GM12878 (cell line): Measurements from ENCODE around the gene EML1. TPM values are rescaled to one million over a fixed set of nuclear protein-coding genes. Genes with fewer than 3 reads are reported as not detected.

Experiments
- ATAC-seq: fragments of 200-7000 bp; cut with Tn5 transposase; 3 replicates; pipeline ENCODE4 v1.9.1; 2020; ENCODE audit warnings: mild to moderate bottlenecking, moderate library complexity
- BruUV-seq: library from RNA; stranded (reverse); fragments of 400-500 nt; replicated peaks from 2 replicates; lab custom pipeline; 2021; lab: Mats Ljungman, UMichigan
- CTCF ChIA-PET: fragments of 300-600 bp; sonication (Branson Sonifier 250); formaldehyde crosslinking; extraction: SDS; loops from one replicate; lab custom pipeline; 2021; ENCODE audit warnings: inconsistent platforms; lab: Yijun Ruan, JAX
- POLR2A ChIA-PET: fragments of 350-600 bp; formaldehyde crosslinking; extraction: SDS; loops from one replicate; lab custom pipeline; 2021; ENCODE audit warnings: inconsistent platforms; lab: Charles Lee
- RAD21 ChIA-PET: fragments of 300-600 bp; sonication (Branson Sonifier 250); formaldehyde crosslinking; loops from one replicate; lab custom pipeline; 2023; ENCODE audit warnings: antibody characterized with exemption; ENCODE audit not compliant: unreplicated experiment; lab: Charles Lee
- SMC1A ChIA-PET: fragments of 300-600 bp; sonication (Branson Sonifier 250); formaldehyde crosslinking; loops from one replicate; lab custom pipeline; 2023; ENCODE audit not compliant: unreplicated experiment, uncharacterized antibody; lab: Charles Lee
- DNase-seq: peaks from one replicate; pipeline ENCODE4 v3.0.0-alpha.2; 2011; ENCODE audit warnings: low read depth, low spot score
- FAIRE-seq: peaks from 3 replicates; lab custom pipeline; 2011; peaks lifted over from hg19 to GRCh38; lab: Jason Lieb, UNC
- H2AFZ ChIP-seq: 2 replicates; pipeline ENCODE4 v1.6.0; 2011; ENCODE audit warnings: low read depth, low read length, control low read depth; ENCODE audit not compliant: control insufficient read depth
- H3K27ac ChIP-seq: 2 replicates; pipeline ENCODE4 v1.5.1; 2011; ENCODE audit warnings: control low read depth; ENCODE audit not compliant: control insufficient read depth, insufficient read depth
- H3K27me3 ChIP-seq, 2 experiments: replicated peaks in 1 of 2; 2 replicates each; pipeline versions ENCODE4 v1.6.0 to v1.6.1; 2011; ENCODE audit warnings: low read length in 1 of 2; ENCODE audit not compliant: control insufficient read depth in 2 of 2, insufficient read depth in 2 of 2
- H3K36me3 ChIP-seq, 2 experiments: 2 replicates each; pipeline ENCODE4 v1.5.1; 2011; ENCODE audit warnings: low read length in 1 of 2; ENCODE audit not compliant: control insufficient read depth in 2 of 2, insufficient read depth in 2 of 2
- H3K4me1 ChIP-seq: 2 replicates; pipeline ENCODE4 v1.6.1; 2011; ENCODE audit warnings: mild to moderate bottlenecking, low read length, moderate library complexity, mixed read lengths; ENCODE audit not compliant: control insufficient read depth, insufficient read depth
- H3K4me2 ChIP-seq: 2 replicates; pipeline ENCODE4 v1.6.0; 2011; ENCODE audit warnings: control low read depth; ENCODE audit not compliant: control insufficient read depth, insufficient read depth
- H3K4me3 ChIP-seq: fragments of 200-600 bp; sonication (generic); 2 replicates; pipeline ENCODE4 v1.5.1; 2016
- H3K79me2 ChIP-seq: 2 replicates; pipeline ENCODE4 v1.6.0; 2011; ENCODE audit warnings: low read length; ENCODE audit not compliant: control insufficient read depth, insufficient read depth
- H3K9ac ChIP-seq: 2 replicates; pipeline ENCODE4 v1.8.0; 2011; ENCODE audit warnings: low read length, control low read depth, mixed read lengths; ENCODE audit not compliant: control insufficient read depth, insufficient read depth
- H3K9me3 ChIP-seq: replicated peaks from 3 replicates; pipeline ENCODE4 v1.5.1; 2011; ENCODE audit warnings: mild to moderate bottlenecking, low read length; ENCODE audit not compliant: control insufficient read depth, insufficient read depth
- H4K20me1 ChIP-seq: 2 replicates; pipeline ENCODE4 v1.6.0; 2011; ENCODE audit not compliant: control insufficient read depth, insufficient read depth
- TCF7 ChIP-seq: IDR thresholded peaks from 2 replicates; pipeline ENCODE4 v1.6.1; 2014; ENCODE audit warnings: antibody characterized with exemption, borderline replicate concordance
- WGBS: methylation state at CpG from one replicate; pipeline ENCODE4 v1.1.6; 2016; ENCODE audit warnings: low lambda C conversion rate; ENCODE audit not compliant: insufficient replicate concordance, insufficient coverage; ENCODE audit errors: missing lambda C conversion rate; 5-methylcytosine and 5-hydroxymethylcytosine counted together
- in situ Hi-C: fragments of 300-500 bp; cut with MboI; formaldehyde crosslinking; loops from 9 replicates; pipeline ENCODE4 v1.14.3; 2018; ENCODE audit warnings: mixed read lengths
- intact Hi-C: fragments of 100-400 bp; cut with micrococcal nuclease; formaldehyde crosslinking; loops from one replicate; pipeline ENCODE4 v1.14.2; 2022; ENCODE audit not compliant: unreplicated experiment
- polyA plus RNA-seq, 11 experiments: library from polyadenylated mRNA; depleted of rRNA in 4 of 11; unstranded in 6 of 11; stranded (reverse) in 5 of 11; fragments of >200 nt; fragmentation: Nextera tagmentation in 4 of 11; fragmentation: Illumina TruSeq in 1 of 11; extraction: Ambion mirVana in 4 of 11; extraction: Trizol in 1 of 11; gene quantifications; 1 replicate in 1 of 11; 2 replicates in 10 of 11; pipeline versions ENCODE4 v1.2.1 to v1.2.3, GENCODE V29; 2011 to 2016; ENCODE audit warnings: inconsistent platforms in 2 of 11, missing spikeins in 2 of 11, low read depth in 1 of 11
- total RNA-seq, 4 experiments: library from RNA; depleted of rRNA in 3 of 4; stranded (reverse); fragments of >200 nt in 3 of 4; fragmentation: Illumina TruSeq in 1 of 4; extraction: Trizol in 1 of 4; gene quantifications; 2 replicates each; pipeline versions ENCODE4 v1.2.1 to v1.2.3, GENCODE V29; 2013 to 2021
- TF ChIP-seq, protein P1 (sequence below): fragments of 450-650 bp; IDR thresholded peaks from 2 replicates; pipeline ENCODE4 v1.6.1; 2017; ENCODE audit warnings: mild to moderate bottlenecking

Gene EML1
- total and polyA plus RNA-seq, 10 of the 15 experiments (the other 5 are each of a cell fraction or from before 2014, with no cell fraction given): 0.05 to 3.4 (median 0.11) TPM; not detected in 3

DNA sequence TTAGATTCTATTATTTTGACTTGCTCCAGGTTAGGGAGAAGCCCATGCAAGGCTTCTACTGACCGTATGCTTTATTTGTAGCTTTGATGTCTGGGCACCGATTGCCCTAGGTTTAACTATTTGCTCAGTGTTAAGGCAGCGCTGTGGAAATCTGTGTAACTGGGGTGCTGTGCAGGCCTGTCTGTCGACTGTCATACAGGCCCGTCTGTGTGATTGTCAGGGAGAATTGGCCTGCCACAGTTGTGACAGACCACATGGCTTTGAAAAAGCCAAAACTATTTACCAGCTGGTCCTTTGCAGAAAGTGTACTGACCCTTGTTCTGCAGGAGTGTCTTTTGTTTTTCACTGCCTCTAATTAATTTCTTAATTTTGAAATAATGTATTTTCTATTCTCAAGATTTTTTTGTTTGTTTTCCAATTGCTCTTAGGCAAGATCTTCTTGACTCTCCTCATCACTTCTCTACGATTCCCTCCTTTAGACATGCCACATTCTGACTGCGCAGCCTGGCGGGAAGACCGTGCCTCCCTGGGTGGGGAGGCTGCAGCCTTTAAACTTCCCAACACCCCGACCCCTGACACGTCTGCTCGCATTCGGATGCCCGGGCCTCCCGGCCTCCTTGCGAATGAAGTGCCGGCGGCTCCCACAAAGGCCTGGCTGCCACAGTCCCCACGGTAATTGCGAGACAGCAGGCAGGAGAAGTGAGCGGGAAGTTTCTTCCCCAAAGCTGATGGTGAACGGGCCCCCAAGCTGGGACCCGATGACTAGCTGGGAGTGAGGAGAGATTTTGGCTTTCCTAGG is 173.0 kb downstream of the EML1 start:
- Histone ChIP-seq H3K4me3 (no peak overlapping the region), H3K36me3 (no peaks in the 10 kb centered on the region), H3K27me3 (no peaks in the 10 kb centered on the region), H4K20me1 (no peaks in the 10 kb centered on the region; the same call in 1 of the 2 replicates), H3K27ac (no peak overlapping the region), H3K9ac (no peak overlapping the region), H3K4me1 (no peaks in the 10 kb centered on the region), H3K79me2 (no peaks in the 10 kb centered on the region), H3K4me2 (no peak overlapping the region), H3K9me3 (no peaks in the 10 kb centered on the region), H2AFZ (no peak overlapping the region)
- ATAC-seq (no peak), FAIRE-seq (no peak), DNase-seq (no peak)
- WGBS: 64% methylated on average over 23 of the region's 23 CpGs
- BruUV-seq: no TSS peak
- SMC1A ChIA-PET: no interaction called here
- TF ChIP-seq, protein P1, sequence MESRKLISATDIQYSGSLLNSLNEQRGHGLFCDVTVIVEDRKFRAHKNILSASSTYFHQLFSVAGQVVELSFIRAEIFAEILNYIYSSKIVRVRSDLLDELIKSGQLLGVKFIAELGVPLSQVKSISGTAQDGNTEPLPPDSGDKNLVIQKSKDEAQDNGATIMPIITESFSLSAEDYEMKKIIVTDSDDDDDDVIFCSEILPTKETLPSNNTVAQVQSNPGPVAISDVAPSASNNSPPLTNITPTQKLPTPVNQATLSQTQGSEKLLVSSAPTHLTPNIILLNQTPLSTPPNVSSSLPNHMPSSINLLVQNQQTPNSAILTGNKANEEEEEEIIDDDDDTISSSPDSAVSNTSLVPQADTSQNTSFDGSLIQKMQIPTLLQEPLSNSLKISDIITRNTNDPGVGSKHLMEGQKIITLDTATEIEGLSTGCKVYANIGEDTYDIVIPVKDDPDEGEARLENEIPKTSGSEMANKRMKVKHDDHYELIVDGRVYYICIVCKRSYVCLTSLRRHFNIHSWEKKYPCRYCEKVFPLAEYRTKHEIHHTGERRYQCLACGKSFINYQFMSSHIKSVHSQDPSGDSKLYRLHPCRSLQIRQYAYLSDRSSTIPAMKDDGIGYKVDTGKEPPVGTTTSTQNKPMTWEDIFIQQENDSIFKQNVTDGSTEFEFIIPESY: no peak
- in situ Hi-C loops (no loop called here), intact Hi-C loops (no loop called here)
- CTCF ChIA-PET: interaction anchor here (1.1 to 1.2 kb wide), 2 partner anchors 10 to 17 kb away, joined by 3 read pairs; no protein-coding TSS in a partner anchor
- POLR2A ChIA-PET: no interaction called here
- RAD21 ChIA-PET: no interaction called here

- H3K27me3 ChIP-seq: no peaks in the 10 kb centered on the region
- no peak for ATAC-seq
- CTCF ChIA-PET: no interaction called here
- H3K36me3 ChIP-seq: no peaks in the 10 kb centered on the region
- SMC1A ChIA-PET: no interaction called here
- intact Hi-C loops (no loop called here), in situ Hi-C loops (no loop called here)
- H2AFZ ChIP-seq: no peak overlapping the region
- H3K9ac ChIP-seq: no peak overlapping the region
- no peak overlapping the region for H3K4me3 ChIP-seq
- H3K79me2 ChIP-seq: no peaks in the 10 kb centered on the region
- 60% methylated on average over 5 of the region's 12 CpGs for WGBS
- no peak overlapping the region for H3K27ac ChIP-seq
- no peak overlapping the region for H3K4me2 ChIP-seq
- RAD21 ChIA-PET: no interaction called here
- no peak for TF ChIP-seq TCF7
- DNase-seq: no peak
- BruUV-seq: no TSS peak
- FAIRE-seq: no peak
- H3K9me3 ChIP-seq: no peaks in the 10 kb centered on the region
- H3K4me1 ChIP-seq: no peaks in the 10 kb centered on the region
- H4K20me1 ChIP-seq: no peaks in the 10 kb centered on the region; the same call in 1 of the 2 replicates
- POLR2A ChIA-PET: no interaction called here
Observed at GRCh38 chr14:99966912-99967311, 173.7 kb downstream of the EML1 start.
